HepG2 (cell line): ENCODE results near the gene TENM3.

Experiments
- CBX2 ChIP-seq, 2 experiments: fragments of 200-600 bp in 1 of 2; sonication (generic); formaldehyde crosslinking in 1 of 2; IDR thresholded peaks; 2 replicates each; pipeline versions ENCODE4 v1.7.0 to v1.8.1; 2018 to 2022; ENCODE audit warnings: low read depth in 2 of 2, low read length in 1 of 2, mild to moderate bottlenecking in 1 of 2, missing genetic modification reagents in 1 of 2
- EP300 ChIP-seq, 3 experiments: sonication (generic) in 1 of 3; formaldehyde crosslinking in 1 of 3; IDR thresholded peaks; 2 replicates each; pipeline versions ENCODE4 v1.5.1 to v1.6.1; 2011 to 2020; ENCODE audit warnings: low read depth in 2 of 3, low read length in 2 of 3, borderline replicate concordance in 1 of 3, improper control_type of control experiment in 1 of 3, mild to moderate bottlenecking in 1 of 3, missing genetic modification reagents in 1 of 3, moderate library complexity in 1 of 3
- NCOA1 ChIP-seq: sonication (generic); formaldehyde crosslinking; IDR thresholded peaks from 2 replicates; pipeline ENCODE4 v1.9.0; 2021; ENCODE audit warnings: missing genetic modification reagents
- POLR2AphosphoS5 ChIP-seq: IDR thresholded peaks from 2 replicates; pipeline ENCODE4 v1.6.1; 2012; ENCODE audit warnings: low read depth, low read length
- SALL1 ChIP-seq: sonication (generic); formaldehyde crosslinking; IDR thresholded peaks from 2 replicates; pipeline ENCODE4 v1.8.0; 2022; ENCODE audit warnings: mild to moderate bottlenecking, missing genetic modification reagents
- ZNF274 ChIP-seq: sonication (generic); formaldehyde crosslinking; IDR thresholded peaks from 2 replicates; pipeline ENCODE4 v1.5.1; 2020; ENCODE audit warnings: mild to moderate bottlenecking, missing genetic modification reagents
- ZNF33A ChIP-seq: sonication (generic); formaldehyde crosslinking; IDR thresholded peaks from 2 replicates; pipeline ENCODE4 v1.5.1; 2020; ENCODE audit warnings: missing genetic modification reagents, mild to moderate bottlenecking, moderate library complexity, borderline replicate concordance

- TF ChIP-seq POLR2AphosphoS5 (no peak), ZNF33A (no peak), ZNF274 (CRISPR knock-in tag) (no peak), EP300 (IDR thresholded peaks at IDR 0.05; ENCODE audit: low read depth in 2 of 2, low read length in 2 of 2) (no peak), EP300 (CRISPR knock-in tag; IDR thresholded peaks at IDR 0.05; ENCODE audit: borderline replicate concordance) (no peak), CBX2 (IDR thresholded peaks at IDR 0.05; ENCODE audit: low read depth, low read length) (no peak), CBX2 (CRISPR knock-in tag; IDR thresholded peaks at IDR 0.05; ENCODE audit: low read depth) (no peak), SALL1 (CRISPR knock-in tag) (no peak), NCOA1 (CRISPR knock-in tag) (no peak)
Measured at GRCh38 chr4:182432819-182433218, 189.6 kb downstream of the TENM3 start.
